ENCODE data around the gene FDPS. TPM values are rescaled to one million over a fixed set of nuclear protein-coding genes. Genes with fewer than 3 reads are reported as not detected.

Gene FDPS
- total and polyA plus RNA-seq, 2 donors (not counting 1 experiment from before 2014, with no cell fraction given), result 88.3 to 128 TPM

GRCh38 chr1:155322953-155323728, 14.5 kb downstream of the FDPS start:
- DNase-seq (peak; percentile 90), ATAC-seq (ENCODE audit: low read depth) (peak; percentile 48)
- Histone ChIP-seq H3K4me1 (ENCODE audit: control insufficient read depth in 2 of 2, insufficient read depth in 2 of 2, low read length in 2 of 2) (peaks cover 17 to 35% of the 10 kb centered on the region in 2 donors), H3K27ac (ENCODE audit: low read length in 2 of 2) (peak overlapping the region; percentile 81 to 85), H4K20me1 (ENCODE audit: control insufficient read depth, insufficient read depth, low read length, poor library complexity, severe bottlenecking) (no peaks in the 10 kb centered on the region), H3K4me2 (replicated peaks; ENCODE audit: low read depth, low read length, poor library complexity, severe bottlenecking) (peak overlapping the region; percentile 99), H3K9ac (ENCODE audit: low read length) (peak overlapping the region; percentile 98), H3K36me3 (replicated peaks in 1 of 2; ENCODE audit: control extremely low read depth in 1 of 2, control insufficient read depth in 1 of 2, extremely low read depth in 1 of 2, insufficient read depth in 2 of 2, low read length in 1 of 2) (peaks cover 0 to 2% of the 10 kb centered on the region in 2 experiments), H3K79me2 (ENCODE audit: control insufficient read depth, insufficient read depth, low read length) (peaks cover 4% of the 10 kb centered on the region), H3K4me3 (ENCODE audit: control extremely low read depth in 1 of 5, extremely low read depth in 1 of 5, insufficient read depth in 1 of 5, low read depth in 2 of 5, low read length in 4 of 5) (peak overlapping the region; percentile 64 to 100 (median 97)), H3K9me3 (ENCODE audit: control extremely low read depth in 1 of 3, control insufficient read depth in 2 of 3, insufficient read depth in 1 of 3, low read length in 2 of 3) (peaks cover 0 to 2% (median 0%) of the 10 kb centered on the region in 3 donors), H2AFZ (ENCODE audit: insufficient read depth, low read depth, low read length, poor library complexity, severe bottlenecking) (peak overlapping the region; percentile 98), H3K27me3 (replicated peaks in 1 of 4; ENCODE audit: control extremely low read depth in 1 of 4, control insufficient read depth in 3 of 4, insufficient read depth in 4 of 4, low read length in 3 of 4) (no peaks in the 10 kb centered on the region)
- H3K4me1 Mint-ChIP-seq, result peaks cover 36% of the 10 kb centered on the region
- H3K4me3 Mint-ChIP-seq, result peak overlapping the region; percentile 92
- WGBS (ENCODE audit: insufficient coverage), result under 1% methylated on average over 48 of the region's 58 CpGs
- no peaks in the 10 kb centered on the region for H3K9me3 Mint-ChIP-seq (ENCODE audit: insufficient read depth)
- intact Hi-C loops (cut with micrococcal nuclease), result loop anchor here (1.0 to 10.0 kb wide), 9 partner anchors 15 to 1182 kb away; partner anchors contain the start of genes ASH1L, FDPS, HCN3 and MEF2D
- TF ChIP-seq CTCF (IDR thresholded peaks at IDR 0.05) (peak; percentile 99), EZH2 (IDR thresholded peaks at IDR 0.05; ENCODE audit: borderline replicate concordance, insufficient read depth, low read depth, low read length, poor library complexity, severe bottlenecking) (no peak)
- H3K27ac Mint-ChIP-seq, result peak overlapping the region; percentile 75
- ChIA-PET CTCF (interaction anchor here (0.7 to 6.5 kb wide), 18 partner anchors 11 to 181 kb away, joined by 3 to 128 read pairs (median 6); partner anchors contain the start of genes CLK2, ENTREP3, FDPS and MTX1), POLR2A (interaction anchor here (0.7 to 1.5 kb wide), 7 partner anchors 15 to 622 kb away, joined by 3 to 6 read pairs (median 4); partner anchors contain the start of genes CLK2, FDPS, HCN3 and ZBTB7B)
- H3K27me3 Mint-ChIP-seq, result no peaks in the 10 kb centered on the region
